Activated CD4-positive, alpha-beta T cell treated with anti-CD3 and anti-CD28 coated beads, Interleukin-2, amount 50 U/mL, for 1 hour (primary cell): ENCODE results near the gene RETREG1.
A peak's percentile ranks its signal among the peaks of the same experiment; 100 is the strongest.
"Not testable (repeated sequence)": the region's sequence is repeated elsewhere in the genome, so short reads cannot be mapped to it uniquely, and the experiment has no call there.

ENCODE experiments used
- DNase-seq: peaks from one replicate; pipeline ENCODE4 v3.0.0-alpha.2; 2020

Gene RETREG1, protein sequence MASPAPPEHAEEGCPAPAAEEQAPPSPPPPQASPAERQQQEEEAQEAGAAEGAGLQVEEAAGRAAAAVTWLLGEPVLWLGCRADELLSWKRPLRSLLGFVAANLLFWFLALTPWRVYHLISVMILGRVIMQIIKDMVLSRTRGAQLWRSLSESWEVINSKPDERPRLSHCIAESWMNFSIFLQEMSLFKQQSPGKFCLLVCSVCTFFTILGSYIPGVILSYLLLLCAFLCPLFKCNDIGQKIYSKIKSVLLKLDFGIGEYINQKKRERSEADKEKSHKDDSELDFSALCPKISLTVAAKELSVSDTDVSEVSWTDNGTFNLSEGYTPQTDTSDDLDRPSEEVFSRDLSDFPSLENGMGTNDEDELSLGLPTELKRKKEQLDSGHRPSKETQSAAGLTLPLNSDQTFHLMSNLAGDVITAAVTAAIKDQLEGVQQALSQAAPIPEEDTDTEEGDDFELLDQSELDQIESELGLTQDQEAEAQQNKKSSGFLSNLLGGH

DNA sequence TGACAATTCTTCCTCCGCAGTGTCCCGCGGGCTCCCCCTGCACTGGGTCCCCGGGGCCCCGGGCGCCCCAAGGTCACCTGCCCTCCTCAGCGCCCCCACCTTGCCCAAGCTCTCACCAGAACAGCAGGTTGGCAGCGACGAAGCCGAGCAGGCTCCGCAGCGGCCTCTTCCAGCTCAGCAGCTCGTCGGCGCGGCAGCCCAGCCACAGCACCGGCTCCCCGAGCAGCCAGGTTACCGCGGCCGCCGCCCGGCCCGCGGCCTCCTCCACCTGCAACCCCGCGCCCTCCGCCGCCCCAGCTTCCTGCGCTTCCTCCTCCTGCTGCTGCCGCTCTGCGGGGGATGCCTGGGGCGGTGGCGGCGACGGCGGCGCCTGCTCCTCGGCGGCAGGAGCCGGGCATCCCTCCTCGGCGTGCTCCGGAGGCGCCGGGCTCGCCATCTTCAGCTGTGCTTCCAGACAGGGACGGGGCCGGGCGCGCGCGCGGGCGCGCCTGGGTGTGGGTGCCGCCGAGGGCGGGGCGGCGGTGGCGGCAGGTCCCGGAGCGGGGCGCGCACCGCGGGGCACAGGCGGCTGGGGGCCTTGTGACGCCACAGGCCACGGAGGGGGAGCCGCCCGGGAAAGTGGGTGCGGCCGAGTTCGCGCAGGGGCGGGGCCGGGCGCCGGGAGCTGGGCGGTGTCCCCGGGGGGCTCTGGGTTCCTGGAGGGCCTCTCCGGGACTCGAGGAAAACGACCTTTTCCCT, at the start of gene RETREG1:
Gene RETREG1, minus strand, starts transcription at position 462 of the 738 bp plus-strand sequence. Its CDS starts 26 bp downstream, at position 436.
- DNase-seq, result peak; percentile 85

DNA sequence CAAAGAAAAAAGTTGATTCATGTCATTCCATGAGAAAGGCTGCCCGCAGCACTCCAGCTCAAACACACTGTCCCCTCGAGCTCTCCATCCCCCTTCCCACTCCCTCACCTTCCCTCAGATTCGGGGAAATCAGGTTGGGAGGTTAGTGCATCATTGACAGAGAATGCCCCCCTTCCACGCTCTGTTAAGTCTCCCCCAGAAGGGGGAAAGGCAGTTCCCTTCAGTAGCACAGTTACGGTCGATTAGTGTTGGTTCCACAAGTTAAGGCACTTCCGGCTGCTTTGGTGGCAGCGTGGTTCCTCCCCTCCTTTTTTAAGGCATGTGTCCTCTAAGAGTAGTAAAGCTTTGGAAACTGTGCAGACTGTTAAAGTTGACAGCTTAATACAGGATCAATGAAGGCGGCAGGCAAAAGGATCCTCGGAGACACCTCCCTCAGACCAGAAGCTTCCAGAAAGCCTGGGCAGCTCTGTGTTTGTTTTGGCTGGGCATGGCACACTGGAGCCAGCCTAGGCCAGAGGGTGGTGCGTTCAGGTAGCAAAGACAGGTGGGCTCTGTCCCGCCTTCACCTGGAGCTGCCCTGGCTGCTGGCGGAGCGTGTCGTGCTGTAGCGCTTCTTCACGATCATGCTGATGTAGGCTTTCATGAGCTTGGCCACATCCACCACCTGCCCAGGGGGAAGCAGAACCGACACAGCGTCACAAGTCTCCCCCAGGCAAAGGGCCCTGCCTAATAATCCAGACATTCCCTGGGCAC, 49.5 kb upstream of the RETREG1 start:
- no peak for DNase-seq

DNA sequence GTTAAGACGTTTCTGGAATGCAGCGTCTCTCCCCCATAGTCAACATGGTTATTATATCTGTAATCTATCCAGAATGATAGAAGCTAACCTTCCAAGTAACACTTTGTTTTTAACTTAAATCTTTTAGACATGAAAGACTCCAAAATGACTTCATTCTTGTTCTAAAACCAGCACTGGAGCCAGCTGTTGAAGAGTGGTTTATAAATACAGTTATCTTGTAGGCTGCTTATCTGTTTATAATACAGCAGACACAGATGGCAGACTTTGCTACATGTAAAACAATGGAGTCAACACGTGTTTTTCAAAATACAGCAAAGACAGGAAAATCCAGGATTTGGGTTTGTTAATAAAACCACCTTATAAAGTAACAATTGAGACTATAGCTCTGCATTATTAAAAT, 48.8 kb upstream of the RETREG1 start:
- DNase-seq, result no peak

DNA sequence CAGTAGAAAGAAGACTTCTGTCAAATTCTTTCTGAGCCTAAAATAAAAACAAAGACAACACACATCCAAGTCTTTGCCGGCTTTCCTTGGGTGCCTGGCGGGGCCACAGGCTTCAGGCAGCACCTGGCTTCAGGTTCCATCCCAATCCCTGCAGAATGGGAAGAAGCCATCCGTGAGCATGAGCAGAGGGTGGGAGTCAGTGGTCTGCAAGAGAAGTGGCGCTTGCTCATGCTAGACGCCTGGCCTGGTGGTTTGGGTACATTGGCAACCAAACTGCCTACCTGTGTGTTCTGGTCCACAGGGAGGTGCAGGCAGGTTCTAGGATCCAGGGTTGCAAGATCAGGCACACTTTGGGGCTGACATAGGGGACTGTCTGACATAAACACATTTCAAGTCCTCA, 47.6 kb upstream of the RETREG1 start:
- DNase-seq, result no peak

DNA sequence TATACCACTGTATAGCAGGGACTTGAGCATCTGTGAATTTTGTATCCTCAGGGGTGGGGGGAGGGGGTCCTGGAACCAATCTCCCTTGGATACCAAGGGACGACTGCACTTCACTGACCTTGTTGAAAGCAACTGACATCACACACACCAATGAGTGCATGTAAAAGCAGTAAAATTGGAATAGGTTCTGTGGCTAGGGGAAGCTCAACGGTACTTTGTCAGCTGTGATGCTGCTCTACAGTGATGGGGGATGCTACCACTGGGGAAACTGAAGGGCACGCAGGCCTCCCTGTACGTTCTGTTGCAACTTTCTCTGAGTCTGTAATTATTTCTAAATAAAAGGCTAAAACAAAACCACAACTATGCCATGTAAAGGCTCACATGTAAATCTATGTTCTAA, 47.0 kb upstream of the RETREG1 start:
- no peak for DNase-seq

DNA sequence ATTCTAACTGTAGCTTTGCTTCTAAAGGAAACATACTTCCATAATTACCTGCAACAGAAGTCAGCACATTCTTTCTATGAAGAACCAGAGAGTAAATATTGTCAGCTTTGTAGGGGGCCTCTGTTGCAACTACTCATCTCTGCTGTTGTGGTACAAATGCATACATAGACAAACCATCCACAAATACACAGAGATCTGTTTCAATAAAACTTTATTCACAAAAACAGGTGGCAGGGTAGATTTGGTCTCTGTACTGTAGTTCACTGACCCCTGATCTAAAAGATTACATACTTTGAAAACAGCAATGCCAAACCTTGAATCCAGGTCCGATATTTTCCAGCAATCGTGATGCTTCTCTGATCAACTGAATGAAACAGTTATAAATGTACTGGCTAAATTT, 44.9 kb upstream of the RETREG1 start:
- DNase-seq, result no peak

DNA sequence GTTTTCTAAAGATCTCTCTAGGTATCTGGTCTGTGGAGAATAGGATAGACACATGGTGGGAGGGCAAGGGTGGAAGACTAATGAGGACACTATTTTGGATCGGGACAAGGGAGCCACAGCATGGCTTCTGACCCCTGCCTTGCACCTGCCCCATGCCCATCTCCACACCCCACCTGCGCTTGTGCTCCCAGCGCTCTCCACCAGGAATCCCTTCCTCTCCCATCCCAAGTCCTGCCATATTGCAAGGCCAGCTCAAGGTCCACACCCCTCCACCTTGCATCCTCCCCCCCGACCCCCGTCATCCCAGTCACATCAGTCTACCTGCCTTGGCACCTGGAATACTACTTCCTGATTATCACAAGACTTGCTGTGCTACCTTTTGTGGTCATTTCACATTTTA, 44.2 kb upstream of the RETREG1 start:
- DNase-seq, result no peak

DNA sequence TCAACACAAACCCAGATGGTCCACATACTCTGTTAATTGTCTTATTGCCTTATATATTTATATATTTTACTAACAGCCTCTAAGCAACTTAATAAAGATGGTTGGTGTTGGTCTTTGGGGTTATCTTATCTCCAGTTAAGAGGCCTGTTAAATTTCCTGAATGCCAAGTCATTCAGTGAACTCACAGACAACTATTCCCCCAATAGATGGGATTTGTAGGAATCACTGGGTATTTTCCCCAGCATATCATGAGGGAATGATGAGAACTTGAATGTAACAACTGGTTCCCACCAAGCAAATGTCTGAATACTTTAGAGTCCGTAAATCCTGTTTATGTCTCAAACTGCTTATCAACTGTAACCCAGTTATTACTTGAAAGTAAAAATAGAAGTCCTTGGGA, 42.7 kb upstream of the RETREG1 start:
- no peak for DNase-seq

DNA sequence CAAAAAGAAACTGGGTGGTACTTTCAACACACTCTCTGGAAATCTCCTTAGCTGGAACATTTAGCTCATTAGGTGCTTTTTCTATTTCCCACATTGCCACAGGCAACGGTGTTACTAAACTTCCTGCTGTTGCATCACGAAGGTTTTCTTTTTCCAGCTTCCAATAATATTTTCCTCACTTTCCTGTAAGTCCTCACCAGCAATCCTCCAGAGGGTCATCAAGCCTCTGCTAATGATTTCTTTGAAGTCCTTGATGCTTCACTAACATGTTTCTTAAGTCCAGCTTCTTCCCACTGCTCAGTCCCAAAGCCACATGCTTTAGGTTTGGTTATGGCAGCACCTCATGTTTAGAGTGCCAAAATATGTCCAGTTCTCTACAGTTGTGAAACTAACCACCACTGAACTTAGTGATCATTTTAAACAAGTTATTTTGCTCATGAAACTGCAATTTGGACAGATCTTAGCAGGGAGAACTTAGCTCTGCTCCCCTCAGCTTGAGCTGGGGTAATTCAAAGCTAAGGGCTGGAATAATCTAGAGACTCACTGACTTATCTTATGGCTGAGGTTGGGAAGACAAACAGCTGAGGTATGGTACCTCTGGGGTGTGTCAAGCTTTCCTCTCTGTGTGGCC, 39.9 kb upstream of the RETREG1 start:
- DNase-seq, result no peak

DNA sequence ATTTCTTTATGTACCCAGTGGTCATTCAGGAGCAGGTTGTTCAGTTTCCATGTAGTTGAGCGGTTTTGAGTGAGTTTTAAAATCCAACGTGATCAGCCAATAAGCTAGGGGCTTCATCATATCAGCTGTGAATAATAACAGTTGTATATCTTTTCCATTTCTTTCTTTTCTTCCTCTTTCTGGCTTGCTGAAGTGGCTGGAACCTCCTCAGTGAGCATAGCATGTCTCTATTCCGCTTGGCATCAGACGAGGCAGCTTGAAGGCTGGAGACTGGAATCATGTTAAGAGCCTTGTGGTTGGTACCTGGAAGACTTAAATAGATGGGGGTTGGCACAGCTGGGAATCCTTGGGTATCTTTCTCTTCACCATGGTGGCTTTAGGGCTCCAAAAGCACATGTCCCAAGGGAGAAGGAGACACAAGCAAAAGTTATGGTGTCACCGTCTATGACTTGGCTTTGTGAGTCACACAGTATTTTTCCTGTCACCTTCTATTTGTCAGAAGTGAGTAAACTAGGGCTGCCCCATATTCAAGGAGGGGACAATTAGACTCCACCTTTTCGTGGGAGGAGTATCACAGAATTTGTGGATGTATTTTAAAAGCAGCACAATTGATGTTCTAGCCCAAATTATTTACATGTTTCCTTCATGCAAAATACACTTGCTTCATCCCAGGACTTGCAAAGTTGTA, 38.0 kb upstream of the RETREG1 start:
- DNase-seq, result no peak

DNA sequence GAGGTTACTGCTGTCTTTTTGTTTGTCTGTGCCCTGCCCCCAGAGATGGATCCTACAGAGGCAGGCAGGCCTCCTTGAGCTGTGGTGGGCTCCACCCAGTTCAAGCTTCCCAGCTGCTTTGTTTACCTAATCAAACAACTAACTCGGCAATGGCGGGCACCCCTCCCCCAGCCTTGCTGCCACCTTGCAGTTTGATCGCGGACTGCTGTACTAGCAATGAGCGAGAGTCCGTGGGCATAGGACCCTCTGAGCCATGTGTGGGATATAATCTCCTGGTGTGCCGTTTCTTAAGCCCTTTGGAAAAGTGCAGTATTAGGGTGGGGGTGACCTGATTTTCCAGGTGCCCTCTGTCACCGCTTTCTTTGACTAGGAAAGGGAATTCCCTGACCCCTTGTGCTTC, 31.9 kb upstream of the RETREG1 start:
- not testable (repeated sequence) for DNase-seq

DNA sequence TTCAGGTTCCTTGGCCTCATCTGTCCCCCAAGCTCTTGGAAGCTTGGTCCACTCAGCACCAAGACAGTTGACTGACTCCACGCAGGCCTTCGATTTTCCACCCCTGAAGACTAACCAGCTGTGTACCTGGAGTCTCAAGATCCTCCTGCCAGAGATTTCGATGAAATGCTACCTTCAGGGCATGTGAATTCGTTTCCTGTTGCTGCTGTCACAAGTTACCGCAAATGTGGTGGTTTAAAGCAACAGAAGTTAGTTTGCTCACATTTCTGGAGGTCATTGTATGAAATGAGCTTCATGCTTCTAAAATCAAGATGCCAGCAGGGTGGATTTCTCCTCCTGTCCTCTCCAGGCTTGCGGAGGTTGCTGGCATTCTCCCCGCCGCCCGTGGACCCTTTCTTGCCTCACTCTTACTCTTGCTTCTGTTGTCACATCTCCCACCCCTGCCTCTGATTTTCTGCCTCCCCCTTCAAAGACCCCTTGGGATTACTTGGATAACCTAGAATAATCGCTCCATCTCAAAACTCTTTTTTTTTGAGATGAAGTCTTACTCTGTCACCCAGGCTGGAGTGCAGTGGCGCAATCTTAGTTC, 27.6 kb upstream of the RETREG1 start:
- no peak for DNase-seq

DNA sequence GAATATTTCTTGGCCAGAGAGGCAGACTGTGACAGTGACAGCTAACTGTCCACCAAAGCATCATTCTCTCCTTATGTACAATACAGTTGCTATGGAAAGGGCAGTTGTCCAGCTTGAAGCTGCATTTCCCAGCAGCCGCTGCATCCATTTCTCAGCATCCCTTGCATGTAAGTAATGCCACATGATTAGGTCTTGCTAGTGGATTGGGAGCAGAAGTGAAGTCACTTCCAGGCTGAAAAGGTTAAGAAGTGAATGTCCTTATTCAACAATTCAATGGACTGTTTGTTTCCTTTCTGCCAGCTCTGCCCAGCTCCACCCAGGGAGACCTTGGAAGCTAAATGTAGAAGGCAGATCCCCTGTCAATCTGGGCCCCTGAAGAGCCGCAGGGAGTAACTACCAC, 26.1 kb upstream of the RETREG1 start:
- DNase-seq, result no peak

DNA sequence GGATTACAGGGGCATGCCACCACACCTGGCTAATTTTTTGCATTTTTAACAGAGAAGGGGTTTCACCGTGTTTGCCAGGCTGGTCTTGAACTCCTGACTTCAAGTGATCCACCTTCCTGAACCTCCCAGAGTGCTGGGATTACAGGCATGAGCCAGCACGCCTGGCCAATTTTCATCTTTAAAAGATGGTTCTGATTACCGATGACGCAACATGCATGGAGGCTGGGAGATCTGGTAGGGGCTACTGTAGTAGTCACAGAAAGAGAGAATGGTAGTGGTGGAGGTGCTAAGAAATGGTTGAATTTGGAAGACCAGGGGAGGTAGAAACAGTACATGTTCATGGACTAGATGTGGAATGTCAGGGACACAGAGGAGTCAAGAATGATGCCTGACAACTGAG, 22.4 kb upstream of the RETREG1 start:
- no peak for DNase-seq

DNA sequence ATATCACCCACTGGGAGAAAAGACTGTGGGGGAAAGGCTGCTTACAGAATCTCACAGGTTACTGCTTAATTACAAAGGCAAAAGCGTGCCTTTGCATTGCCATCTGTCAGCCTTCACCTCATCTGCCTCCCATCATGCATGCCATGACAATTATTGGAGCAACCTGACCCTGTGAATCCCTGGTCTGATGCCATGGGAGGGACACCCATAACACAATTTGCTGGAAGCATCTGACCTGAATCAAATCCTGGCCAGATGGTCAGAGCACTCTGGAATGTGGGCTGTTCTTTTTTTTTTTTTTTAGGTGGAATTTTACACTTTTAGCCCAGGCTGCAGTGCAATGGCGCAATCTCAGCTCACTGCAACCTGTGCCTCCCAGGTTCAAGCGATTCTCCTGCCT, 11.6 kb upstream of the RETREG1 start:
- DNase-seq, result no peak

DNA sequence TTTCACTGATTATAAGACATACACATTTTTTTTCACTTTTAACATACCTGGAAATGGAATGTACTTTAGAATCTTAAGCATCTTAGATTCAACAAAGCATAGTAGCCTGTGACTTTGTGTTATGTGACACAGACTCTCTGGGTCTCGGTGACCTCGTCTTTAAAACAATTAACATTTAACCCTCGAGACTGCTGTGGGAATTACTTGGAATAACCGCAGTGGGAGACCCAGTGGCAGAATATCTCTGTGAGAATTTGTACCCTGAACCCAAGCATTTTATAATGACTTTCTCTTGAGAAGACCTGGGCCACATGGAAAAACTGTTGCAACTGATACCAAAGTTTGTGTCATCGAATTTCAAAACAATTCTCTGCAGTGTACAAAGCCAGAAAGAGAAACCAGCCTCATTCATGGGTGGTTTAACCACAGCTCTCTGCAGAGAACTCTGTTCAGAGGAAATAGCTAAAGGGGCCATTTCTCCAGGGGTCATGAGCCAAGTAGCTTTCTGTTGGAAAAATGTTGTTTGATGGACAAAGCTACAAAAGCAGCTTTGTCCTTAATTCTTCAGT, 10.0 kb upstream of the RETREG1 start:
- DNase-seq, result no peak

DNA sequence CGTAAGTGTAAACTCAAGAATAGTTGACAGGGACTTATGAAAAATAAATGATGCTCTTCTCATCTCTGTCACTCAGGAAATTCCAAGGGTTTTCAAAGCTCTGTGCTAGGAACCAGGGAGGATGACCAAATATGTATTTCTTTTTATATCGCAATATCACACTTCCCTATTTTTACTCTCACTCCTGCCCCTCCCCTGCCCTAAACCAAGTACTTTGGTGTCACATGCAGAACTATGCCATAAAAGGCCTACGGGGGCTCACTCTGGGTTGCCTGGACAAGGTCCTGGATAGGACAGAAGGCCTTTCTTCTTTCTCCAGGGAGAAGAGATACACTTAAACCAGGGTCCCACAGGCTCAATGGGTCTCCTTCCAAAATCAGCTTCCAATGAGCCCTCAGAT, 8.3 kb upstream of the RETREG1 start:
- no peak for DNase-seq

DNA sequence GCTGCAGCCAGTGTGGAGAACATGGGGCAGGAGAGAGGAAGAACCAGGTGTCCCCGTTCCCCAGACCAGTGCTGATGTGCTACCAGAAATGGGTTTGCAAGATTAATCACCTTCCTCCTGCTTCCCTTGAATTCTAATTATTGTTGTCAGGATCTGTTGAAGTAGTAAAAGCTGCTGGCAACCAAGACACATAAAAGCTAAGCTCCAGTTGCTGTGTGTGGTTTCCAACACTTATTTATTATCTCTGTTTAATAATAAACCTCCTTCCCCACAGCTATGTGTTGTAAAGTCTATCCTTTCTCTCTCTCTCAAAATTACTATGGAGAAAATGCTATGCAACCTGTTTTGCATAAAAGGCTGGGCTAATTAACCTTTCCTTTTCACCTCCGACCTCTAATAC, 2.3 kb upstream of the RETREG1 start:
- DNase-seq, result no peak

DNA sequence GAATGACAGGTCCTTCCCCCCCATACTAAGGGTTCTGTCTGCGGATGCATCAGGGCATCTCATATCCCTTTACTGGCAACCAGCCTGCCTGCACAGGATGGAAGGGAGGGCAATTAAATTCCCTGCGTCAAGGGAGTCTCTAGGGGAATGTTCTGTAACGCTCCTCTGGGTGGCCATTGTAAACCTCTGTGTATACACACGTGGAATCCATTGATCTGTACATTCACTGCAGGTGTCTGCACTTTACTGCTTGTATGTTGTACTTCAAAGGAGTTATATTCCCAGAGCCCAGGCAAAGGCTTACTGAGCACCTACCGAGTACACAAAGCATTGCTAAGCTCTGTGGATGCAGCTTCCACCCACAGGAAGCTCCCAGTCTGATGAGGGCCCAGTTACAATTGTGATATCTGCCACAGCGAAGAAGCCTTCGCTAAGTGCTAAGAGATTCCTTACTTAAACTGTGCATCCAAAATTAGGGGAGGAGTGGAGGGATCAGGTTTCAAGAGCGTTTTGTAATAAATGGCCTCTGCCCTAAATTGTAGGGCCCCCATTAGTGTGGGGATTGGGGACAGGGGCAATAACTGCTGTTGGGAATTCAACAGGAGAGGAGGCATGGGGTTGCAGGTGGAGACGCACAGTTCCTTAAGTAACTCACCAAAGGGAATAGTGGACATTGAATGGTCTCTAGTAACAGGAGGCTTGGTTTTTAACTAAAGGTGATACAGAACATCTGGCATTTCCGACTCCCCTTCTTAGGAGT, 1.5 kb upstream of the RETREG1 start:
- no peak for DNase-seq

DNA sequence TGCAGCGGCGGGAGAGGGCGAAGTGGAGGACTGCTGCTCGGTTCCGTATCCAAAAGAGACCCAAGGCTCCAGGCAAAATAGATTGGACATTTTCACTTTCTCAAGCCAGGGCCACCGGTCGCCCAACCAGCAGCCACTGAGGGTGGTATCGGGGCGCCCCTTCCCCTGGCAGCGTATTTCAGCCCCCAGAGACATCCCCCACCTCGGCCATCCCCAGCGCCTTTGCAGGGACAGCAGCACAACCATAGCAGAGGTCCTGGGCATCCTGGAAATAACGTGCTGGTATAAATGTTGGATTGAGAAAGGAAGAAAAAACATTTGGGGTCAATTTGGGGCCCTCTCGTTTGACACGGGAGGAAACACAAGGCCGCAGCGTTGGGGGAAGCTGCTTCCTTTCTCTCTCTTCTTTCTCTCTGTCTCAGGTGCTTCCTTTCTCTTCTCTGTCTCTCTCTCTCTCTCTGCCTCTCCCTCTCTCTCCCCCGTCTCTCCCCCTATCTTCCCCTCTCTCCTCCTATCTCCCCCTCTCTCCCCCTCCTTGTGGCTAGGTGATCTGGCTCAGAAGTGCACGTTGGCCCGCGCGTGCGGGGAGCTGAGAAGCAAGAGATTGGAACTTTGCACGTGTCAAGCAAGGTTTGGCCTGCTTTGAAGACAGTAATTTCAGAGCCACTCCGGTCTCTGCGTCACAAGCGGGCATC, 624 bp upstream of the RETREG1 start:
- peak; percentile 66 for DNase-seq
